ENCODE data around the gene SLC6A6. TPM values are rescaled to one million over a fixed set of nuclear protein-coding genes. Genes with fewer than 3 reads are reported as not detected.

SLC6A6 gene
- total and polyA plus RNA-seq, 2 experiments from 2014 or later: 4.6 to 10.6 TPM

GRCh38 chr3:14467814-14468620 is 65.6 kb downstream of the SLC6A6 start:
- H3K27ac ChIP-seq: no peak overlapping the region
- 75% methylated on average over 15 of the region's 15 CpGs for WGBS, 2 experiments (ENCODE audit: low coverage in 1 of 2, low lambda C conversion rate in 2 of 2, missing lambda C conversion rate in 2 of 2)
- in situ Hi-C loops (cut with MboI): loop anchor here (5.0 kb wide), 1 partner anchor 266 kb away; no protein-coding TSS in a partner anchor

GRCh38 chr3:14468621-14468981 is 66.2 kb downstream of the SLC6A6 start:
- Histone ChIP-seq H3K4me1 (ENCODE audit: insufficient read depth) (peaks cover 24% of the 10 kb centered on the region), H3F3A (ENCODE audit: insufficient read depth) (peaks cover 14% of the 10 kb centered on the region; the same call in 1 of the 2 replicates), H3K4me2 (ENCODE audit: unreplicated experiment) (no peak overlapping the region), H3K9me3 (ENCODE audit: low read depth) (no peaks in the 10 kb centered on the region), H3K9me2 (ENCODE audit: insufficient read depth) (no peaks in the 10 kb centered on the region), H3K27me3 (replicated peaks; ENCODE audit: insufficient read depth) (no peaks in the 10 kb centered on the region), H3K27ac (no peak overlapping the region), H2AFZ (no peak overlapping the region), H3K4me3 (no peak overlapping the region), H4K20me1 (ENCODE audit: insufficient read depth) (no peaks in the 10 kb centered on the region), H3K79me2 (ENCODE audit: insufficient read depth) (no peaks in the 10 kb centered on the region), H3K9ac (no peak overlapping the region), H3K36me3 (ENCODE audit: low read depth) (no peaks in the 10 kb centered on the region)
- TF ChIP-seq EZH2 (IDR thresholded peaks at IDR 0.05; ENCODE audit: insufficient read depth, poor library complexity, severe bottlenecking) (no peak), EZH2phosphoT487 (IDR thresholded peaks at IDR 0.05; ENCODE audit: insufficient read depth, low read depth) (no peak)
- in situ Hi-C loops (cut with MboI): loop anchor here (5.0 kb wide), 1 partner anchor 266 kb away; no protein-coding TSS in a partner anchor
- WGBS, 2 experiments (ENCODE audit: low coverage in 1 of 2, low lambda C conversion rate in 2 of 2, missing lambda C conversion rate in 2 of 2): 89% methylated on average over 13 of the region's 13 CpGs
- DNase-seq: no peak

More at GRCh38 chr3:14467814-14468620, 65.6 kb downstream of the SLC6A6 start:
- no peaks in the 10 kb centered on the region for H4K20me1 ChIP-seq (ENCODE audit: insufficient read depth)
- H3K9me3 ChIP-seq (ENCODE audit: low read depth): no peaks in the 10 kb centered on the region
- DNase-seq: peak; percentile 60
- 0 out of 2 replicates have a peak, but pooled peaks cover 3% of the 10 kb centered on the region for H3K36me3 ChIP-seq (ENCODE audit: low read depth)
- H3K27me3 ChIP-seq (replicated peaks; ENCODE audit: insufficient read depth): no peaks in the 10 kb centered on the region
- H3K9ac ChIP-seq: no peak overlapping the region
- H3K4me3 ChIP-seq: no peak overlapping the region
- H3K4me1 ChIP-seq (ENCODE audit: insufficient read depth): peaks cover 19% of the 10 kb centered on the region
- peaks cover 14% of the 10 kb centered on the region; the same call in 1 of the 2 replicates for H3F3A ChIP-seq (ENCODE audit: insufficient read depth)
- no peaks in the 10 kb centered on the region for H3K9me2 ChIP-seq (ENCODE audit: insufficient read depth)
- no peak overlapping the region for H2AFZ ChIP-seq
- no peak for TF ChIP-seq EZH2 (IDR thresholded peaks at IDR 0.05; ENCODE audit: insufficient read depth, poor library complexity, severe bottlenecking)
- TF ChIP-seq EZH2phosphoT487 (IDR thresholded peaks at IDR 0.05; ENCODE audit: insufficient read depth, low read depth): no peak
- H3K4me2 ChIP-seq (ENCODE audit: unreplicated experiment): no peak overlapping the region
- no peaks in the 10 kb centered on the region for H3K79me2 ChIP-seq (ENCODE audit: insufficient read depth)

- in situ Hi-C loops (cut with MboI): no loop called here
- Histone ChIP-seq H3K36me3 (ENCODE audit: low read depth) (no peaks in the 10 kb centered on the region), H3K27me3 (replicated peaks; ENCODE audit: insufficient read depth) (no peaks in the 10 kb centered on the region), H3K4me2 (ENCODE audit: unreplicated experiment) (no peak overlapping the region), H3K9me2 (ENCODE audit: insufficient read depth) (no peaks in the 10 kb centered on the region), H3K4me1 (ENCODE audit: insufficient read depth) (peaks cover 26% of the 10 kb centered on the region), H3K9ac (no peak overlapping the region), H3K4me3 (no peak overlapping the region), H3K27ac (no peak overlapping the region), H4K20me1 (ENCODE audit: insufficient read depth) (no peaks in the 10 kb centered on the region), H3F3A (ENCODE audit: insufficient read depth) (peaks cover 14% of the 10 kb centered on the region; the same call in 1 of the 2 replicates), H2AFZ (no peak overlapping the region), H3K9me3 (ENCODE audit: low read depth) (no peaks in the 10 kb centered on the region), H3K79me2 (ENCODE audit: insufficient read depth) (no peaks in the 10 kb centered on the region)
- no peak for TF ChIP-seq EZH2phosphoT487 (IDR thresholded peaks at IDR 0.05; ENCODE audit: insufficient read depth, low read depth)
- TF ChIP-seq EZH2 (IDR thresholded peaks at IDR 0.05; ENCODE audit: insufficient read depth, poor library complexity, severe bottlenecking): no peak
- DNase-seq: no peak
- WGBS, 2 experiments (ENCODE audit: low coverage in 1 of 2, low lambda C conversion rate in 2 of 2, missing lambda C conversion rate in 2 of 2): 87 to 90% methylated on average over 12 of the region's 12 CpGs
Measured at GRCh38 chr3:14470461-14470860, 68.1 kb downstream of the SLC6A6 start.

- Histone ChIP-seq H3K4me3 (no peak overlapping the region), H3K9me3 (ENCODE audit: low read depth) (no peaks in the 10 kb centered on the region), H4K20me1 (ENCODE audit: insufficient read depth) (no peaks in the 10 kb centered on the region), H3K9ac (no peak overlapping the region), H3K4me1 (ENCODE audit: insufficient read depth) (peaks cover 26% of the 10 kb centered on the region), H3F3A (ENCODE audit: insufficient read depth) (peaks cover 14% of the 10 kb centered on the region; the same call in 1 of the 2 replicates), H3K27me3 (replicated peaks; ENCODE audit: insufficient read depth) (no peaks in the 10 kb centered on the region), H2AFZ (no peak overlapping the region), H3K36me3 (ENCODE audit: low read depth) (no peaks in the 10 kb centered on the region), H3K27ac (no peak overlapping the region), H3K9me2 (ENCODE audit: insufficient read depth) (no peaks in the 10 kb centered on the region), H3K79me2 (ENCODE audit: insufficient read depth) (no peaks in the 10 kb centered on the region), H3K4me2 (ENCODE audit: unreplicated experiment) (no peak overlapping the region)
- no peak for DNase-seq
- in situ Hi-C loops (cut with MboI): no loop called here
- 98% methylated on average over 5 of the region's 5 CpGs for WGBS, 2 experiments (ENCODE audit: low coverage in 1 of 2, low lambda C conversion rate in 2 of 2, missing lambda C conversion rate in 2 of 2)
- TF ChIP-seq EZH2phosphoT487 (IDR thresholded peaks at IDR 0.05; ENCODE audit: insufficient read depth, low read depth): no peak
- TF ChIP-seq EZH2 (IDR thresholded peaks at IDR 0.05; ENCODE audit: insufficient read depth, poor library complexity, severe bottlenecking): no peak
Measured at GRCh38 chr3:14471016-14471415, 68.6 kb downstream of the SLC6A6 start.
